ENCODE data around the gene TOP2B. TPM values are rescaled to one million over a fixed set of nuclear protein-coding genes. Genes with fewer than 3 reads are reported as not detected.
A peak's percentile ranks its signal among the peaks of the same experiment; 100 is the strongest.

TOP2B gene
- total RNA-seq, 1 experiment from 2014 or later, result 181 TPM

GRCh38 chr3:25657293-25657692 lies 7.4 kb downstream of the TOP2B start:
- H3K23me2 ChIP-seq (ENCODE audit: insufficient read length, low read depth, low read length, poor library complexity, severe bottlenecking), result no peaks in the 10 kb centered on the region
- H3K79me1 ChIP-seq (ENCODE audit: insufficient read depth, low read depth, low read length, poor library complexity, severe bottlenecking), result no peaks in the 10 kb centered on the region
- H3K4me1 ChIP-seq (ENCODE audit: insufficient read depth, low read length), result peaks cover 3% of the 10 kb centered on the region; the same call in 1 of the 2 replicates
- no peak overlapping the region for H4K5ac ChIP-seq (ENCODE audit: insufficient read length, low read depth, low read length)
- no peak overlapping the region for H2AK5ac ChIP-seq (ENCODE audit: insufficient read length, low read length)
- no peak overlapping the region for H3K4me3 Mint-ChIP-seq
- H3K27me3 Mint-ChIP-seq (ENCODE audit: low read depth), result no peaks in the 10 kb centered on the region
- no peak overlapping the region for H3K23ac ChIP-seq (ENCODE audit: insufficient read length, low read depth, low read length)
- no peak overlapping the region for H3K56ac ChIP-seq (ENCODE audit: insufficient read length, low read depth, low read length)
- TF ChIP-seq CTCF (conservative IDR thresholded peaks at IDR 0.05), result no peak
- no peak overlapping the region for H4K91ac ChIP-seq (ENCODE audit: insufficient read length, low read depth, low read length)
- no peaks in the 10 kb centered on the region for H3K9me3 Mint-ChIP-seq
- no peak overlapping the region for H4K8ac ChIP-seq (replicated peaks; ENCODE audit: insufficient read length, low read depth, low read length)
- no peak overlapping the region for H3K9ac ChIP-seq (ENCODE audit: extremely low read depth, insufficient read length, low read length)
- no peak overlapping the region for H3K4ac ChIP-seq (ENCODE audit: low read depth, low read length)
- H3K14ac ChIP-seq (ENCODE audit: insufficient read depth, low read length), result no peak overlapping the region
- H3K9me3 ChIP-seq (ENCODE audit: control insufficient read depth, low read depth, low read length), result no peaks in the 10 kb centered on the region
- H2BK12ac ChIP-seq (ENCODE audit: insufficient read length, low read depth, low read length), result no peak overlapping the region
- H3K4me1 Mint-ChIP-seq, result peaks cover 48 to 51% of the 10 kb centered on the region in 2 experiments
- H2BK5ac ChIP-seq (ENCODE audit: insufficient read length, low read length), result no peak overlapping the region
- no peaks in the 10 kb centered on the region for H3K27me3 ChIP-seq (ENCODE audit: insufficient read depth, low read length)
- peaks cover 39% of the 10 kb centered on the region for H3K79me2 ChIP-seq (ENCODE audit: insufficient read depth, low read length)
- no peak overlapping the region for H2BK15ac ChIP-seq (ENCODE audit: low read depth, low read length)
- DNase-seq, result no peak
- H3T11ph ChIP-seq (ENCODE audit: low read length), result no peak overlapping the region
- H3K4me2 ChIP-seq (ENCODE audit: insufficient read depth, insufficient read length, low read length), result no peak overlapping the region
- no peak overlapping the region for H3K18ac ChIP-seq (ENCODE audit: insufficient read length, low read depth, low read length)
- no peak overlapping the region for H3K27ac ChIP-seq (ENCODE audit: insufficient read length, low read depth, low read length)
- peak overlapping the region in 2 of 3 experiments; percentile 12 to 20; a peak in 2 of 7 replicates for H3K27ac Mint-ChIP-seq
- H2BK20ac ChIP-seq (ENCODE audit: low read depth, low read length, poor library complexity, severe bottlenecking), result no peak overlapping the region
- no peaks in the 10 kb centered on the region for H4K20me1 ChIP-seq (ENCODE audit: control insufficient read depth, insufficient read depth, insufficient read length)
- H3K36me3 Mint-ChIP-seq (ENCODE audit: insufficient read depth in 1 of 3, low read depth in 3 of 3), result peaks cover 0 to 5% (median 1%) of the 10 kb centered on the region in 3 experiments; a peak in 2 of 7 replicates
- H2AFZ ChIP-seq (ENCODE audit: low read length), result no peak overlapping the region
- no peak overlapping the region for H2BK120ac ChIP-seq (ENCODE audit: low read depth, low read length, poor library complexity, severe bottlenecking)
